ENCODE data around the gene HMGCR.
"Not testable (repeated sequence)": the region's sequence is repeated elsewhere in the genome, so short reads cannot be mapped to it uniquely, and the experiment has no call there.

DNA sequence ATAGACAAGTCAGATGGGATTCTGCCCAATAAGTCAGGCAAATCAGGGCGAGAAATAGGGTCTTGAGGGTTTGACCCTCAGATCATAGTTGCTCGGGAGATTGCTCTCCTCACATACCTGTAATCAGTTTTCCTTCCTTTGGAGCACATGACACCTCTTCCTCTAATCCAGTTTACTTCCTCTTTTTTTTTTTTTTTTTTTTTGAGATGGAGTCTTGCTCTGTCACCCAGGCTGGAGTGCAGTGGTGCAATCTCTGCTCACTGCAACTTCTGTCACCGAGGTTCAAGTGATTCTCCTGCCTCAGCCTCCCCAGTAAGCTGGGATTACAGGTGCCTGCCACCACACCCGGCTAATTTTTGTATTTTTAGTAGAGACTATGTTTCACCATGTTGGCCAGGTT lies 17.9 kb upstream of the HMGCR start:
- TF ChIP-seq, protein P1, sequence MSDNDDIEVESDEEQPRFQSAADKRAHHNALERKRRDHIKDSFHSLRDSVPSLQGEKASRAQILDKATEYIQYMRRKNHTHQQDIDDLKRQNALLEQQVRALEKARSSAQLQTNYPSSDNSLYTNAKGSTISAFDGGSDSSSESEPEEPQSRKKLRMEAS (IDR thresholded peaks at IDR 0.05; ENCODE audit: low read depth, low read length) = not testable (repeated sequence)
- TF ChIP-seq, protein P2, sequence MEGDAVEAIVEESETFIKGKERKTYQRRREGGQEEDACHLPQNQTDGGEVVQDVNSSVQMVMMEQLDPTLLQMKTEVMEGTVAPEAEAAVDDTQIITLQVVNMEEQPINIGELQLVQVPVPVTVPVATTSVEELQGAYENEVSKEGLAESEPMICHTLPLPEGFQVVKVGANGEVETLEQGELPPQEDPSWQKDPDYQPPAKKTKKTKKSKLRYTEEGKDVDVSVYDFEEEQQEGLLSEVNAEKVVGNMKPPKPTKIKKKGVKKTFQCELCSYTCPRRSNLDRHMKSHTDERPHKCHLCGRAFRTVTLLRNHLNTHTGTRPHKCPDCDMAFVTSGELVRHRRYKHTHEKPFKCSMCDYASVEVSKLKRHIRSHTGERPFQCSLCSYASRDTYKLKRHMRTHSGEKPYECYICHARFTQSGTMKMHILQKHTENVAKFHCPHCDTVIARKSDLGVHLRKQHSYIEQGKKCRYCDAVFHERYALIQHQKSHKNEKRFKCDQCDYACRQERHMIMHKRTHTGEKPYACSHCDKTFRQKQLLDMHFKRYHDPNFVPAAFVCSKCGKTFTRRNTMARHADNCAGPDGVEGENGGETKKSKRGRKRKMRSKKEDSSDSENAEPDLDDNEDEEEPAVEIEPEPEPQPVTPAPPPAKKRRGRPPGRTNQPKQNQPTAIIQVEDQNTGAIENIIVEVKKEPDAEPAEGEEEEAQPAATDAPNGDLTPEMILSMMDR (IDR thresholded peaks at IDR 0.05; ENCODE audit: low read depth, low read length) = not testable (repeated sequence)
